CD4-positive, alpha-beta T cell treated with Interleukin-15 for 4 hours (primary cell): Measurements from ENCODE around the gene NELL1.

Experiments used
- DNase-seq: peaks from one replicate; pipeline ENCODE4 v3.0.0-alpha.2; 2020; ENCODE audit warnings: low spot score

The NELL1 gene

DNA sequence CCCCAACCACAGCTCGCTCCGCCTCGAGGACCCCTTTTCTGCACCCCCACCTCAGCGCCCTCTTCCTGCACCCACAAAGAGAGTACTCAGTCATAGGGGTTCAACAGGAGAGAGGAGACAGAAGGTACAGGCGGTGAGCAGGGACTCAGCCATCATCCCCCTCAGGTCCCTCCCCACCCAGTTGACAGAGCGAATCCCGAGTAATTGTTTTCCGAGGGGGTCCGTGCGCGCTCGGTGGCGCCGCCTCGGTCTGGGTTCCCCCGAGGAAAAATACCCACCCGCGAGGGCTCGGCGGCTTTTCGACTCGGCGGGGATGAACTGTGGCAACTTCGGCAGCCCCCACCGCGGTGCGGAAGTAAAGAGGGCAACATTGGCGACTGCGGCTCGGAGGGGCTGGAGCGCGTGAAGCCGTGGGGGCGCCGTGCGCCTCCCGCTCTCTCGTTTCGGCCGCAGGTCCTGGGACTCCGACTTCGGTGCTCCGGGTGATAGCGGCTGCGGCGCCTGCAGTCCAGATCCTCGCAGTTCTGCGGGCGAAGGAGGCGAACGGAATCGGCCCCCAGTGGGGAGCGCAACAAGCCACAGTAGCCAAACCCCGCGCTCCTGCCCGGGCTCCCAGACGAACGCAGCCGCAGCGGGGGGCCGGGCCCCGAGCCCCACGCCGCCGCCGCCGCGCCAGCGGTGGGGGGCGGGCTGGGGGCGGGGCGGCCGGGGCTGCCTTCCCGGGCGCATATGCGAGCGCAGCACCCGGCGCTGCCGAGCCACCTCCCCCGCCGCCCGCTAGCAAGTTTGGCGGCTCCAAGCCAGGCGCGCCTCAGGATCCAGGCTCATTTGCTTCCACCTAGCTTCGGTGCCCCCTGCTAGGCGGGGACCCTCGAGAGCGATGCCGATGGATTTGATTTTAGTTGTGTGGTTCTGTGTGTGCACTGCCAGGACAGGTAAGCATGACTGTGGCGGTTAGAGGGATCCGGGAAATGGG, at the start of gene NELL1:
Gene NELL1 (plus strand): TSS at position 743 of the 976 bp plus-strand sequence.
- DNase-seq = no peak

DNA sequence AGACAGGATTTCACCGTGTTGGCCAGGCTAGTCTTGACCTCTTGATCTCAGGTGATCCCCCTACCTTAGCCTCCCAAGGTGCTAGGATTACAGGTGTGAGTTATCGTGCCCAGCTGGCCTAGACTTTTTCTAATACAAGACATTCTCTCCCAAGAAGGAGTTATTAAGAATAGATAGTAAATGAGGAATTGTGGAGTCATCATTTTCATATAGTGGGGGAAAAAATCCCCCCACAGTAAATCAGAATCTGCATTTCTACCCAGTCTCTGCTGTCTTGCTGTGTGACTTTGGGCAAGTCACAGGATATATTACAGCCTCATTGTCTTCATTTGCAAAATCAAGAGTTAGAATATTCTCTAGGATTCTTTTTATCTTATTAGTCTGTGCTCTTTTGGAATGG, 48.4 kb upstream of the NELL1 start:
- no peak for DNase-seq

DNA sequence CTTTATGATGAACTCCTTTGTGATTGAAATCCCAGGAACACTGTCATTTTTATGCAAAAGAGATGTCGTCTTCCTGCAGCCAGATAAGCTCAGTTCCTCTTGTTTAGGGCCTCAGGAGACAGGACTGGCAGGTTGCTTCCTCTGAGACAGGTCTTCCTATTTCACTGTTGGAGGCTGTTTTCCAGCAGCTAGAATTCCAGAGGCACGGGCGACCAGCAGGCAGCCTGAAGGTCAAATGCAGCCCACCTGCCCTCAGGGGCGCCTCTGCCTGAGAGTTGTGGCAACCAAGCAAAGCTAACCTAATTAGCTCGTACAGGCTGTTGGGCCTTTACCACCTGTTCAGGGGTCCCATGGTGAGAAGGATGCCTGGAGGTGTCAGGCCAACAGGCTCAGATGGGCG, 47.7 kb upstream of the NELL1 start:
- DNase-seq = no peak

DNA sequence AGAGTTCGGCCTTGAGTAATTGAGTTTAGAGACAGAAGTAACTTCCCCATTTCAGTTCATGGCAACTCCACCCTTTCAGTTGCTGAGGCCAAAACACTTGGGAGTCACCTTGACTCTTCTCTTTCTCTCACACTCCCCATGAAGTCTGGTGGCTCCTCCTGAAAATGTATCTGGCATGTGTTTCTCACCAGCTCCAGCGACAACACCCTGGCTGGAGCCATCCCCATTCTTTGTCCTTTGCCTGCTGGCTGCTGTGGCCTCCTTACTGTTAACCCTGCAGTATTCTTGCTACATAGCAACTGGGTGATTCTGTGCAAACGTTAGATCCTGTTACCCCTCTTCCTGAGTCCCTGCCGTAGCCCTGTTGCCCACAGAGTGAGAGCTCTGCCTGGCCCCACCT, 46.1 kb upstream of the NELL1 start:
- DNase-seq = no peak

DNA sequence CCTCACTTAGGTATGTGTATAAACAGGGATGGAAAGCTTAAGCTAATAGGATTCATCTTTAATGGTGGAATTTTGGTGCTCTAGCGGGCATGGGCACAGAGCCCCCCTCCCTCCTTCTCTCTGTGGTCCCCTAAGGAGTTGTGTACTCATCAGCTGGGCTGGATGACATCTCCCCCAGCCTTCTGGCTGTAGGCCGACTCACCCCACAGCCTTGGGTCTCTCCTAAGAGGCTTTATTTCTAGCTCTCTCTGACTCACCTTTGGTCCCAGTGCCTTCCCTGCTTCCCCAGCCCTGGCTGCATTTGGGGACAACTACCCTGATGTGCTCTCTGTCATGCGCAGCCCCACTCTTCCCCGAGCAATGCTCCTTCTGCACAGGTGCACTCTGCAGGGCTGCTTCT, 43.1 kb upstream of the NELL1 start:
- no peak for DNase-seq

DNA sequence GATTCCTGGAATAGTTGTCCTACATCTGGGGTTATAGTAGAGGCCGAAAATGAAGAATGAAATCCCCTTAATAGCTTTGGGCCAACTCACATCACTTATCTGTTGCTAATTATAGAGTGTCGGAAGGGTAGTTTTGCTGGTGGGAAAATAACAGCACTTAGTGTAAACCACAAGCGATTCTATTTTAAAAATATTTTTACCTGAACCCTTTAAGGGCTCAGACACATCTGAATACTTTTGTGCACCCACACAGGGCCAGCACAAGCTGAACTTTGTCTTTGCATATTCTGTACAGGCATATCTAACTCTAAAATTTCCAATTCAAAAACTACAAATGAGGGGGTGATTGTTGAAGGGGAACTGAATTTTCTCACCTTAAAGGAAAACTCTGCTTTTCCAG, 42.4 kb upstream of the NELL1 start:
- no peak for DNase-seq

DNA sequence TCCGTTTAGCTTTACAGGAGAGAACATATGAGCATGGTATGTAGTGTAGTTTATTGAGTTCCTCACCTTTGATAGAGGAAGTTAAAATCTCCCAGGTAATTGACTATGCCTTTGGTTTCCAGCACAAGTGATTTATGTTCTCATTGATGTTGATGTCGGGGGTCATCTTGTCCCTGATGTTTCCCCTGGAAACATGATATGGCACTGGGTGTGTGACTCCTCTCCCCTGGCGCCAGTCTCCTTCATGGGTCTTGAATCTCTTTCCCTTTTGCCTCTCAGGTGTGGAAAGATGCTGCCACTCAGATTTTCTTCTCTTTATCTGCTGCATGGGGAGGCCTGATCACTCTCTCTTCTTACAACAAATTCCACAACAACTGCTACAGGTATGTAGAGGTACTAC, 41.7 kb upstream of the NELL1 start:
- no peak for DNase-seq

DNA sequence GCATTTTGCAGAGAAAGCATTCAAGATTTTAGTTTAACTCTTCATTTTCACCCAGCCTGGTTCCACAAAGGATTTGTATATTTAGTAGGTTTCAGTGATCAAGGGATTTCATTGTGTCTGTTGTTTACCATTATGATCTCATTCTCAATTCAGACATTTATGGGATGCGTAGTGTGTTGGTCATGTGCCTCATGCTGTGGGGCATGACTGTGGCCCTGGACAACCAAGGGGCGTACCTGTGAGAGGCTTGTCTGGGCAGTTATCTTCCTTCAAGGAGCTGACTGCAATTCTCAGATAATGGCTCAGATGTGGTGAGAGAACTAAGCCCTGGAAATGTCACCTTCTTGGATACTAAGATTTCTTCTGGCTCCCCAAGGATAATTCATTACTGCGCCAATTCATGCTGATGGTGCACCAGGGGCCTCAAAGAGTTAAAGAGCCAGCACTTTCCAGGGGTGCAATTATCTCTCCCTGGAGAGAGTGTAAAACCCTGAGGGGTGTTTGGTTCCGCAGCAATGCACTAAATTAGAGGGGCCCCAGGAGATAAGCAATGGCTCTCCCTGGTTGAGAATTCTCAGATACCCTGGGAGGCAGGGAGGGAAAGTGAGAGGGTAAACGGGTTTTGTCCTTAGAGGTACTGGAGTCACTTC, 37.7 kb upstream of the NELL1 start:
- DNase-seq = no peak

DNA sequence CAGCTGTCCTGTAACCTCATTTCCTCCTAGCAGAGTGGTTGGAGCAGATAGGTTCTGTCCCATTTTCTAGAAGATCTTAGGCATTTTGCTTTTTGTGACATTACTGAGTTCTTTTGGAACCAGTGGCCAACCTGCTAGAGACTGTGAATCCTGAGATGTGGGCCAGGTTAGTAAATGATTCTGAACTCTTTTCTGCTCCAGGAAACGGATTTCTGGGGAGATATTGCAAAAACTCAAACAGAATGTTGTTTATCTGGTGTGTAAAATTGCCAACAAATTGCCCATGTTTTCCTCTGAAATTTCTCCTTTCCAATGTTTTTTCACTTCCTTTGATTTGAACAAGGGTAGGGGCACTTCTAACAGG, 37.2 kb upstream of the NELL1 start:
- no peak for DNase-seq

DNA sequence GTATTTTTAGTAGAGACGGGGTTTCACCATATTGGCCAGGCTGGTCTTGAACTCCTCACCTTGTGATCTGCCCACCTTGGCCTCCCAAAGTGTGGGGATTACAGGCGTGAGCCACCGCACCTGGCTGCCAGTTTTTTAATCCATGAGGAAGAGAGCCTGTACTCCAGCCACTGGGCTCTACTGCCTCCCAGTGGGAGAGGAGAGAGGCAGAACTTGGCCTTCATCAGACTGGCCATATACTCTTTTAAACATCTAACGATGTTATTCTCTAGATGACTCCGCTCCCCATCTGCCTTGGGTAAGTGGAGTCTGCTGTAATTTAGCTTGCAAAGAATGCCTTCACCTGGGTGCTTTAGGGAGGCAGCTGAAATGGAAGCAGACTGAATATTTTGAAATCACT, 35.3 kb upstream of the NELL1 start:
- no peak for DNase-seq

DNA sequence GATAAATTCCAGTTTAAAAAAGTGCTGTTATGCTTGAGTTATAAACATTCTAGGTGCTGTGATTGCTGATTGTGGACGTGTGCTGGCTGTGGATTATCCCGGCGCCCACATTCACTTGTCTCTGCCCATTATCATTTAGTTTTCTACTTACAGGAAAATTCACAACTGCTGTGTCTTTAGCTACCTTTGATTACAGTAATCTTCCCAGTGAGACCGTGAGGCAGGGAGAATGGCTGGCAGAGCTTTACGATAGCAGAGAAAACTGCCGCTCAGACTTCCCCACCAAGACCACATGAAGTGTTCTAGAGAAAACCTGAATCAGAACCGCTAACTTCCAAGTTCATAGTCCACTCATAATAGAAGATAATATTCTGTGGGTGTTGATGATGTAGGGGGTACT, 34.6 kb upstream of the NELL1 start:
- no peak for DNase-seq

DNA sequence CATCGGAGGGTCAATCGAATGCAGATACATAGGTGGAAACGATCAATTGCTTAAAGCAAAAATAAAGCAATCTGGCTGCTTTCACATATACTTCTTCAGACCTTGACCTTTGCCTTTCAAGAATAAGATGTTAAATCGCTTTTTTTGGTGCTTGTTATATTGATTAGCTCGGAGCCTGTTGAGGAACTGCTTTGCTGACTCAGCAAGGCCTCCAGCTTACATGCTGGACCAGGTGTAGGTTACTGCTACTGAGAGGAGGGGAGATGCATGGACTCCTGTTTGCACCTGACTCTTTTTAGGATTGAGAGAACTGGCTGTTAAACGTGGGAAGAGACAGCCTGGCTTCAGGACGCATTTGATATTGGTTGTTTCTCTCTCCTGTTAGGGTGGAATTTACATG, 31.3 kb upstream of the NELL1 start:
- DNase-seq = no peak

DNA sequence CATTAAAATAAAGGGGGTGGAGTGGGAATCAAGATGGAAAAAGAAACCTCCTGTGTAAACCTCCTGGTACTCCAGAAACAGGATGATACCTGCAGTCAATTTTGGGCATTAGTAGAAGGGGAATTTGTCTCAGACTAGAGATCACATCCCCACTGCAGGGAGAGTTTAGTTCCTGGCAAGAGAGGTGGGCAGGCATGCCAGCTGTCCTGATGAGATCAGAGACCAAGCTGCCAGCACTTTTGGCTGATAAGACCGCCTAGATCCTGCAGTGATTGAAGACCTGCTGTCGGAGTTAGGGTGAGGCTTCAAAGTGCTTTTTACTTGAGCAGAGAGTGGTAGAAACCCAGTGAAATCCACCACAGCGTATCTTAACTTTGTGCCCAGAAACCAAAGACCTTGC, 29.7 kb upstream of the NELL1 start:
- DNase-seq = no peak

DNA sequence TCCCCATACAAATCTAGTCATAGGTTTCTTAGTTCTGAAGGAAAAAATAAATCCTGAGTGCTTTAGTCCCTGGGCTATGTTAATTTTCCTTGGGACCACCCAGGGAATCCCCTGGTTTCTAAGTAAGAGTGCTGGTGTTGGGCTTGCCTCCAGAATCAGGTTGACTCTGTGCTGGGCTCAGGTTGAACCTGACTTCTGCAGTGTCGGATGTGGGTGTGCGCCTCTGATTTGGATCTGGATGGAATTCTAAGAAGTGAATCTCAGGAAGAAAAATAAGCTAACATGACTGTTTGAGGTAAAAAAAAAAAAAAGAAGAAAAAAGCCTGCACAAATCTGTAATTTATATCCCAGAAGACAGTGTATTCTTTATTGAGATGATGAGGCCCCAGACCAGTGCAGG, 29.0 kb upstream of the NELL1 start:
- no peak for DNase-seq

DNA sequence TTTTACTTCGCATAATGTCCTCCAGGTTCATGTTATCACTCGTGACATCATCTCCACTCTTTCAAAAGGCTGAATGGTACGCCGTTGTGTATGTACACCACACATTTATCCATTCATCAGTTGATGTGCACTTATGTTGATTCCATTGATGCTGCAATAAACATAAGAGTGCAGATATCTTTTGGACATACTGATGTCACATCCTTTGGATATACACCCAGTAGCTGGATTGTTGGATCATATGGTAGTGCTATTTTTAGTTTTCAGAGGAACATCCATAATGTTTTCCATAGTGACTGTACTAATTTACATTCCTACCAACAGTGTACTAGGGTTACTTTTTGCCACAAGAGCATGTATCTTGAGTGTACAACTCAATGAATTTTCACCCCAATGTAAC, 25.0 kb upstream of the NELL1 start:
- DNase-seq = no peak

DNA sequence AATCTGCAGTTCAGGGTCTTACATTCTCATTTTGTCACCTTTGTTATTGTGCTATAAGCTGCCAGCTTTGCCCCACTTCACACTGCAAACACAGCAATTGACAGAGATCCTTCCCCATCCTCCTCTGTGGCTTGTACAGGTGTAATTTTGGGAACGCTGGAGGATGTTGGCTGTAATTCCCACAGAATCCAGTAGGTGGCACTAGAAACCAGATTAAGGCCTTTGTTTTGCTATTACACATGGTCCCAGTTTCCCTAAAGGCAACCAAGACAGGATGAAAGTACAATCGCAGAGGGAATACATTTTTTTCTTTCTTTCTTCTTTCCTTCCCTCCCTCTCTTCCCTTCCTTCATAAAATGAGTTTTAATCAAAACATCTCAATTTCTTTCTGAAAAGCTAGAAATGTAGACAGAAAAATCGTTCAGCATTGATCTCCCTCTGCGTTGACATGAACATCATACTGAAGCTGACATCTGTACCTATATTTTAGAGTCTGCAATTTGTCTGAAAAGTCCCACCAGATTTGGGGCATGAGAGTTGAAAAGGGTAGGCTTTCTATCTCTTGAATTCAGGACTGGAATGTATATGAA, 21.3 kb upstream of the NELL1 start:
- peak; percentile 48 for DNase-seq

DNA sequence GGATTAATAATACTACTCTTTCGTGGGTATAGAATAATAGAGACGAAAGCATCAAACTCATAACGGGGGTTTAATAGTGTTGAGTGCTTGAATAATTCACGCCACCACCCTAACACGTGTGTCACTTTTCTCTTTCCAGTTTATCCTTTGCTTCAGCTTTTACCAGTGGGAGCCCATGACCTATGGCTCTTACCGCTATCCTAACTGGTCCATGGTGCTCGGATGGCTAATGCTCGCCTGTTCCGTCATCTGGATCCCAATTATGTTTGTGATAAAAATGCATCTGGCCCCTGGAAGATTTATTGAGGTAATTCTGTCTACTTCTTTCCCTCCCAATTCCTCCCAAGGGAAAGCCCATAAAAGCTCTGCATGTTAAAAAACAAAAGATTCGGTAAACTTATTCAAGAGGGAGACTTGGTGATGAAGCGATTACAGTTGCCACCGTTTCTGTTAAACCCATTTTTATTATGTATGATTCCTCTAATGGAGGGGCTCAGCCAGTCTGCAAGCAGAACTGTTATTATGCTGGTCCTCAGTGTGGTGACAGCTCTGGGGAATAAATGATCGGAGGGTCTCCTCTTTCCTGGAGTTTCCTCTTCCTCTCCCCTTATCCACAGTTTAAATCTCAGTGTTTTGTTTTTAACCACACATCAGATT, 17.1 kb upstream of the NELL1 start:
- no peak for DNase-seq

DNA sequence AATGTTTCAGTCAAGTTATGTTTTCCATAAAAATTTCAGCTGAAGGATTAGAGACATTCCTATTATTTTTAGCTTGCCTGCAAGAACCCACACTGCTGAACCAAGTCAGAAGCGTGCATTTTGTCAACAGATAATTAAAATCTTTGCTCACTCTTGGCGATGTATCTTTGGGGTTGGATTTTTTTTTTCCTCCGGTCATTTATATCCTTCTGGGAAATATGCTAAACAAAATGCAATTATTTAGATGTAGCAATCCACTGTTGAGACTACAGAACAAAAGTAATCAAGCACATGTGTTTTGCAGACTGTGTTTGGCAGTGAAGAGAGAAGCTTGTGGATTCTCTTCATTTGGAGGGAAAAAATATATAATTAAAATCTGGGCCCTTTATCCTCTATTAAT, 15.3 kb upstream of the NELL1 start:
- DNase-seq = no peak

DNA sequence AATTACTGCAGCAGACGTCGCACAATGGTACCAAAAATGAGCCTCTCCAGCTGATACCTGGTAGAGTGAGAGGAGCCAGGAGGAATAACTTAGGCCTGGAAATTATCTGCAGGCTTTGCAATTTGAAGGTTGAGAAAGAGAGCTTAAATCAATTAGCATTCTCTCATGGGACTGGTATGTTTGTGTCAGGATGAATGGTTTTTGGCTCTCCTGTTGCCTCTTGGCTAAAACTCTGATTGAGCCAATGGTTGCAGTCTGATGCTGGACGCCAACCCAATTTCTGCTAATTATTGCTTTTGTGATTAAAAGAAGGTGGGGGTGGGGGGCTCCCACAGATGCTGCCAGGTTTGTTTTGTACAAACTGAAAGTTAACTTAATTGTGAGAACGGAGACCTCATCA, 12.5 kb upstream of the NELL1 start:
- no peak for DNase-seq

DNA sequence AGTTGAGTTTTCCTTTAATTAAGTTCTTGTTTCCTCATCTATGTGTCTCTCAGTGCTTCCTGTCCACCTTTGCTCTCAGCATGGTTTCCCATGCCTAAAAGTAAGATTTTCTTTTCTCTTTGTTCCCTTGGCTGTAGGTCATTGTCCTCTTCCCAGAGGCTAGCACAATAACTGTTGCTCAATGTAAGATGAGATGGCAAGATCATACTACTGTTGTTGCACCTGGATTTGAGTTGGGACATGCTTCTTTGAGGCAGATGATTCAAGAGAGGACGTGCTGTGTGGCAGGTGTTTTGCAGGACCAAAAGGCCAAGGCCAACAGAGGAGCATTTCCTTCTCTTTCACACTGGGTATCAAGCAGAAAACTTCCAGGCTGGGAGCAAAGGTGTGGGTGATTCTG, 11.3 kb upstream of the NELL1 start:
- no peak for DNase-seq

DNA sequence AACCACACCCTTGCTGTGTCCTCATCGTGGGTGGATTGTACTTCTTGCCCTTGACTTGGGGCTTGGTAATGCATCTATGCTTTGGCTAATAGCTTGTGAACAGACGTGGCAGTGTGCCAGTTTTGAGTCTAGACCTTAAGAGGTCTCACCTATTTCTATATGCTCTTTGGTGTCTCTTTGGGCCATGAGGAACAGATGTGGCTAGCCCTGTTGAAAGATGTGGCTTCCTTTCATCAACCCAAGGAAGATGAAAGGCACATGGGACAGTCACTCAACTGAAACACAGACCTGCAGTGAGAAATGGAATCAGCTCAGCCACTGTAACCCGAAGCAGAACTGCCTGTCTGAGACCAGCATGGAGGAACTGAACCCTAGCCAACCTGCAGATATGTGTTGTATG, 7.9 kb upstream of the NELL1 start:
- no peak for DNase-seq

DNA sequence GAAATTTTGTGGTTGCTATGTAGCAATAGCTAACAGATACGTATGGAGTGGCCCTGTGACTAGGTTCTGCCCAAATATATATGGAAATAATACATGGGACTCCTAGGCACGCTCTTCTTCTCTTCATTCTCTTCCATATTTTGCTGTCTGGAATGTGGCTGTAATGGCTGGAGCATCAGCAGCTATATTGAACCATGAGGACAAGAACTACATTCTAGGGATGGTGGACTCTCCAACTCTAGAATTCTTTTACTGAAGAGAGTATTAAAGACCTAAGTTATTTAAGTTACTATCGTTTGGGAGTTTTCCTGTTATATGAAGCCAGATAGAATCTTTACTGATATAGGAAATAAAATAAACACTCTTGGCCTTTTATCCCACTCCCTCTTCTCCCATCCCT, 7.5 kb upstream of the NELL1 start:
- DNase-seq = no peak
